K562 (cell line): ENCODE measurements around the gene SOCS3. TPM values are rescaled to one million over a fixed set of nuclear protein-coding genes. Genes with fewer than 3 reads are reported as not detected.

Source experiments
- CBX2 ChIP-seq: fragments of 200-600 bp; sonication (generic); IDR thresholded peaks from one replicate; pipeline ENCODE4 v1.6.1; 2012; ENCODE audit warnings: mild to moderate bottlenecking, low read length, inconsistent platforms; ENCODE audit not compliant: insufficient read depth, poor library complexity, severe bottlenecking
- DEAF1 ChIP-seq: fragments of 450-650 bp; formaldehyde crosslinking; IDR thresholded peaks from 2 replicates; pipeline ENCODE4 v1.4.0; 2020; ENCODE audit warnings: mild to moderate bottlenecking, moderate library complexity
- ERF ChIP-seq: fragments of 450-650 bp; formaldehyde crosslinking; IDR thresholded peaks from 2 replicates; pipeline ENCODE4 v1.4.0; 2020; ENCODE audit warnings: mild to moderate bottlenecking, mixed read lengths
- FOXJ3 ChIP-seq: sonication (generic); formaldehyde crosslinking; IDR thresholded peaks from 2 replicates; pipeline ENCODE4 v1.4.0; 2020; ENCODE audit warnings: mild to moderate bottlenecking, missing genetic modification reagents
- FOXO4 ChIP-seq: fragments of 450-650 bp; formaldehyde crosslinking; IDR thresholded peaks from 2 replicates; pipeline ENCODE4 v1.4.0; 2020; ENCODE audit warnings: mild to moderate bottlenecking, moderate library complexity
- RBM22 ChIP-seq: fragments of 200-400 bp; formaldehyde crosslinking; IDR thresholded peaks from 2 replicates; pipeline ENCODE4 v1.6.1; 2018; ENCODE audit warnings: low read length, low read depth; ENCODE audit not compliant: poor library complexity, severe bottlenecking
- SP1 ChIP-seq: sonication (generic); formaldehyde crosslinking; IDR thresholded peaks from 2 replicates; pipeline ENCODE4 v1.8.1; 2022; ENCODE audit warnings: mild to moderate bottlenecking, missing genetic modification reagents
- TSHZ1 ChIP-seq: fragments of 250-450 bp; sonication (Bioruptor Pico); IDR thresholded peaks from 2 replicates; pipeline ENCODE4 v1.4.0; 2020; ENCODE audit warnings: mild to moderate bottlenecking, moderate library complexity
- ZBTB1 ChIP-seq: sonication (generic); formaldehyde crosslinking; IDR thresholded peaks from 2 replicates; pipeline ENCODE4 v1.8.1; 2023; ENCODE audit warnings: missing genetic modification reagents, low read depth, mild to moderate bottlenecking, borderline replicate concordance
- ZNF133 ChIP-seq: fragments of 250-450 bp; sonication (Bioruptor Pico); IDR thresholded peaks from 2 replicates; pipeline ENCODE4 v1.4.0; 2020; ENCODE audit warnings: mild to moderate bottlenecking
- ZNF407 ChIP-seq: fragments of 450-650 bp; IDR thresholded peaks from 2 replicates; pipeline ENCODE4 v1.6.1; 2016; ENCODE audit warnings: low read depth
- polyA plus RNA-seq, 8 experiments: library from polyadenylated mRNA; depleted of rRNA in 4 of 8; stranded (reverse) in 5 of 8; unstranded in 3 of 8; fragments of >200 nt; fragmentation: Nextera tagmentation in 2 of 8; fragmentation: Illumina TruSeq in 1 of 8; extraction: Ambion mirVana in 2 of 8; extraction: Trizol in 1 of 8; gene quantifications; 2 replicates each; pipeline versions ENCODE4 v1.2.1 to v1.2.3, GENCODE V29; 2011 to 2014; ENCODE audit warnings: inconsistent platforms in 1 of 8, missing spikeins in 1 of 8
- total RNA-seq, 7 experiments: library from RNA; depleted of rRNA in 6 of 7; stranded (reverse); fragments of >200 nt in 6 of 7; fragmentation: Illumina TruSeq in 2 of 7; extraction: Trizol in 2 of 7; gene quantifications; 2 replicates each; pipeline versions ENCODE4 v1.2.1 to v1.2.3, GENCODE V29; 2011 to 2021; ENCODE audit warnings: low replicate concordance in 1 of 7

Gene SOCS3
- total and polyA plus RNA-seq, 9 of the 15 experiments (the other 6 are each of a cell fraction or from before 2014, with no cell fraction given): 0.56 to 38.9 (median 13.7) TPM

GRCh38 chr17:78313735-78314648, 45.9 kb downstream of the SOCS3 start (continued):
- TF ChIP-seq DEAF1 (CRISPR knock-in tag) (no peak), ERF (CRISPR knock-in tag) (no peak), SP1 (peak; percentile 46; the same call in 1 of the 2 replicates), RBM22 (no peak), ZBTB1 (CRISPR knock-in tag) (no peak), ZNF133 (no peak), ZNF407 (no peak), FOXJ3 (no peak), FOXO4 (CRISPR knock-in tag) (no peak), CBX2 (no peak), TSHZ1 (no peak)
